Panc1 (cell line): Measurements from ENCODE around the gene COMMD7.

Source experiments
- POLR2AphosphoS5 ChIP-seq: IDR thresholded peaks from 2 replicates; pipeline ENCODE4 v1.6.1; 2012; ENCODE audit warnings: mild to moderate bottlenecking, low read depth, low read length, moderate library complexity
- REST ChIP-seq, 2 experiments: IDR thresholded peaks; 2 replicates each; pipeline ENCODE4 v1.6.1; 2011 to 2012; ENCODE audit warnings: low read depth in 2 of 2, control low read depth in 1 of 2, low read length in 1 of 2, mild to moderate bottlenecking in 1 of 2, moderate library complexity in 1 of 2; ENCODE audit not compliant: insufficient read depth in 1 of 2
- SIN3A ChIP-seq: IDR thresholded peaks from 2 replicates; pipeline ENCODE4 v1.6.1; 2012; ENCODE audit warnings: low read depth, mild to moderate bottlenecking, low read length, moderate library complexity, borderline replicate concordance; ENCODE audit not compliant: insufficient read depth
- TF ChIP-seq, protein P1 (sequence below): fragments of 450-650 bp; IDR thresholded peaks from 2 replicates; pipeline ENCODE4 v1.5.1; 2017; ENCODE audit warnings: mild to moderate bottlenecking

- TF ChIP-seq, protein P1, sequence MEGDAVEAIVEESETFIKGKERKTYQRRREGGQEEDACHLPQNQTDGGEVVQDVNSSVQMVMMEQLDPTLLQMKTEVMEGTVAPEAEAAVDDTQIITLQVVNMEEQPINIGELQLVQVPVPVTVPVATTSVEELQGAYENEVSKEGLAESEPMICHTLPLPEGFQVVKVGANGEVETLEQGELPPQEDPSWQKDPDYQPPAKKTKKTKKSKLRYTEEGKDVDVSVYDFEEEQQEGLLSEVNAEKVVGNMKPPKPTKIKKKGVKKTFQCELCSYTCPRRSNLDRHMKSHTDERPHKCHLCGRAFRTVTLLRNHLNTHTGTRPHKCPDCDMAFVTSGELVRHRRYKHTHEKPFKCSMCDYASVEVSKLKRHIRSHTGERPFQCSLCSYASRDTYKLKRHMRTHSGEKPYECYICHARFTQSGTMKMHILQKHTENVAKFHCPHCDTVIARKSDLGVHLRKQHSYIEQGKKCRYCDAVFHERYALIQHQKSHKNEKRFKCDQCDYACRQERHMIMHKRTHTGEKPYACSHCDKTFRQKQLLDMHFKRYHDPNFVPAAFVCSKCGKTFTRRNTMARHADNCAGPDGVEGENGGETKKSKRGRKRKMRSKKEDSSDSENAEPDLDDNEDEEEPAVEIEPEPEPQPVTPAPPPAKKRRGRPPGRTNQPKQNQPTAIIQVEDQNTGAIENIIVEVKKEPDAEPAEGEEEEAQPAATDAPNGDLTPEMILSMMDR: no peak
- TF ChIP-seq POLR2AphosphoS5 (no peak), REST (IDR thresholded peaks at IDR 0.05; ENCODE audit: insufficient read depth in 1 of 2, low read depth in 2 of 2, low read length in 1 of 2) (no peak), SIN3A (no peak)
Measured at GRCh38 chr20:32718749-32719348, 24.4 kb downstream of the COMMD7 start.
